Measurements from ENCODE around the gene LIN7A. TPM values are rescaled to one million over a fixed set of nuclear protein-coding genes. Genes with fewer than 3 reads are reported as not detected.
A peak's percentile ranks its signal among the peaks of the same experiment; 100 is the strongest.

The LIN7A gene
- total RNA-seq, 2 donors from 2014 or later: 2.2 to 5.4 TPM

DNA sequence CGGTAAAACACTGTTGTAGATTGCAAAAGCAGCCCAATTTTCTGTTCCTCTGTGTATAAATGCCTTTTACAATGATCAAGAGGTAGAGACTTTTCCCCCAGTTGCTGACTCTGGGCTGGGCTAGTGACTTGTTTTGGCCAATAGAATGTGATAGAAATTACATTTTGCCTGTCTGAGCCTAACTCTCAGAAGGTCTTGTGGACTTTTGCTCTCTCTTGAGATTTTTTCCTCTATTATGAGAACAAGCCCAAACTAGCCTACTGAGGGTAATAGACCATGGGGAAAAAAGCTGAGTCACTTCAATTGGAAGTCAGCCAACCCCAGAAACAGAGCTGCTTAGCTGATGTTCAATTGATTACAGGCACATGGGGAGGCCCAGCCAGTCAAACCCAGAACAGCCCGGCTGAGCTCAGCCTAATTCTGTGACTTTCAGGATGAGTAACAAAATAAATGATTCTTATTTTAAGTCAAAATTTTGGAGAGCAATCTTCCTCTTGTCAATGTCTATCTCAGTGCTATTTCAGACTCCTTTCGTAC is 159.7 kb downstream of the LIN7A start:
- H3K27me3 ChIP-seq (replicated peaks; ENCODE audit: insufficient read depth): no peaks in the 10 kb centered on the region
- no peaks in the 10 kb centered on the region for H3K4me1 ChIP-seq (replicated peaks)
- peak; percentile 55 for DNase-seq (ENCODE audit: low spot score)
- peak; percentile 19 for TF ChIP-seq POLR2AphosphoS5 (IDR thresholded peaks at IDR 0.05)
- TF ChIP-seq POLR2A (IDR thresholded peaks at IDR 0.05): no peak
- no peak overlapping the region for H3K4me3 ChIP-seq
- peak overlapping the region in 1 of 2 donors; percentile 28 for H3K27ac ChIP-seq
- intact Hi-C loops (cut with DNase I): no loop called here
- H3K9me3 ChIP-seq: no peaks in the 10 kb centered on the region
- WGBS: 66% methylated on average over 3 of the region's 3 CpGs
- H3K36me3 ChIP-seq: no peaks in the 10 kb centered on the region

GRCh38 chr12:80777587-80777986 is 160.1 kb downstream of the LIN7A start:
- no peak for DNase-seq (ENCODE audit: low spot score)
- intact Hi-C loops (cut with DNase I): no loop called here
- Histone ChIP-seq H3K4me1 (replicated peaks) (no peaks in the 10 kb centered on the region), H3K27ac (peak overlapping the region in 1 of 2 donors; percentile 28), H3K27me3 (replicated peaks; ENCODE audit: insufficient read depth) (no peaks in the 10 kb centered on the region), H3K36me3 (no peaks in the 10 kb centered on the region), H3K4me3 (no peak overlapping the region), H3K9me3 (no peaks in the 10 kb centered on the region)
- 78% methylated on average over 4 of the region's 4 CpGs for WGBS
- no peak for TF ChIP-seq POLR2A (IDR thresholded peaks at IDR 0.05)
- no peak for TF ChIP-seq POLR2AphosphoS5 (IDR thresholded peaks at IDR 0.05)
- no peak for TF ChIP-seq CTCF (IDR thresholded peaks at IDR 0.05)

DNA sequence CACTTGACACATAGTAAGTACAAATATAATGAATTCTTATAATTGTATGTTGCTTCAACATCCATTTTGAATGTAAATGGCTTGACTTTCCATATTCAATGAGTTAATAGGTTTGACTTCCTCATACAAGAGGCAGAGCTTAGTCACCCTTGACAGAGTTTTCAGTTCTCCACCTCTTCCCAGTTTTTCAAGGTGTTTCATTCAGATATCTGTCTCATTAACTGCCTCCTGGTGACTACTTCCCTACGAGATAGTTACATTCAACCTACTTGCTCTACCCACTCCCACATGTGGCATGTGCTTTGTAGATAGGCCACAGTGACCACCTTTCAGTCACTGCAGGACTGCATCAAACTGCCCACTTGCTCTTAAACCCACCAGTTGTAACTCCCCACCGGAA is 161.0 kb downstream of the LIN7A start:
- no peak for DNase-seq (ENCODE audit: low spot score)
- Histone ChIP-seq H3K27me3 (replicated peaks; ENCODE audit: insufficient read depth) (no peaks in the 10 kb centered on the region), H3K4me3 (no peak overlapping the region), H3K36me3 (no peaks in the 10 kb centered on the region), H3K27ac (no peak overlapping the region), H3K9me3 (no peaks in the 10 kb centered on the region), H3K4me1 (replicated peaks) (no peaks in the 10 kb centered on the region)
- no peak for TF ChIP-seq CTCF (IDR thresholded peaks at IDR 0.05)
- intact Hi-C loops (cut with DNase I): no loop called here
- WGBS: 90% methylated on average over 2 of the region's 2 CpGs

- no peak overlapping the region for H3K4me3 ChIP-seq
- WGBS: 100% methylated on average over 2 of the region's 2 CpGs
These were observed 166.8 kb downstream of the LIN7A start for GRCh38 chr12:80770958-80771357.

GRCh38 chr12:80769553-80770140 is 168.1 kb downstream of the LIN7A start:
- no peak for DNase-seq (ENCODE audit: low spot score)
- Histone ChIP-seq H3K27me3 (replicated peaks; ENCODE audit: insufficient read depth) (no peaks in the 10 kb centered on the region), H3K27ac (no peak overlapping the region), H3K9me3 (no peaks in the 10 kb centered on the region), H3K36me3 (no peaks in the 10 kb centered on the region), H3K4me1 (replicated peaks) (no peaks in the 10 kb centered on the region), H3K4me3 (no peak overlapping the region)
- no peak for TF ChIP-seq POLR2AphosphoS5 (IDR thresholded peaks at IDR 0.05)
- no peak for TF ChIP-seq POLR2A (IDR thresholded peaks at IDR 0.05)
- TF ChIP-seq CTCF (IDR thresholded peaks at IDR 0.05): no peak
- intact Hi-C loops (cut with DNase I): no loop called here
- 81% methylated on average over 1 of the region's 1 CpG for WGBS

More at GRCh38 chr12:80770958-80771357, 166.8 kb downstream of the LIN7A start:
- intact Hi-C loops (cut with DNase I): no loop called here
- H3K27ac ChIP-seq: no peak overlapping the region
- no peaks in the 10 kb centered on the region for H3K4me1 ChIP-seq (replicated peaks)
- no peak for DNase-seq (ENCODE audit: low spot score)
- no peaks in the 10 kb centered on the region for H3K36me3 ChIP-seq
- no peaks in the 10 kb centered on the region for H3K9me3 ChIP-seq
- no peak for TF ChIP-seq CTCF (IDR thresholded peaks at IDR 0.05)
- no peak for TF ChIP-seq POLR2A (IDR thresholded peaks at IDR 0.05)
- TF ChIP-seq POLR2AphosphoS5 (IDR thresholded peaks at IDR 0.05): no peak
- no peaks in the 10 kb centered on the region for H3K27me3 ChIP-seq (replicated peaks; ENCODE audit: insufficient read depth)
